Measurements from ENCODE around the gene PPP2R2C. TPM values are rescaled to one million over a fixed set of nuclear protein-coding genes. Genes with fewer than 3 reads are reported as not detected.

The PPP2R2C gene
- total RNA-seq, 1 donor from 2014 or later, result 2.2 TPM

DNA sequence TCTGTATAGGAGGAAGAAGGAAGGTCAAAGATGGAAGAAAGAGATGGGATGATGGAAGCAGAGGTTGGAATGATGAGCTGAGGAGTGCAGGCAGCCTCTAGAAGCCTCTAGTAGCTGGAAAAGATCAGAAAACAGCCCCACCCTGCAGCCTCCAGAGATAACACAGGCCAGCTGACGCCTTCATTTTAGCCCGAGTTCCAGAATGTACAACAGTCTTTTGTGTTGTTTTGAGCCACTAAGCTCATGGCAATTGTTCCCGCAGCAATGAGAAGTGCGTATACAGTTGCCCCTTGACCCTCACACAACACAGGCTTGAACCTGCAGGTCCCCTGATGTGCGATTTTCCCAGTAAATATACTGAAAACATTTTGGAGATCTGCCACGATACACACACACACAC, 130.7 kb downstream of the PPP2R2C start:
- no peak for DNase-seq (ENCODE audit: low spot score in 2 of 2)
- TF ChIP-seq, protein P1, sequence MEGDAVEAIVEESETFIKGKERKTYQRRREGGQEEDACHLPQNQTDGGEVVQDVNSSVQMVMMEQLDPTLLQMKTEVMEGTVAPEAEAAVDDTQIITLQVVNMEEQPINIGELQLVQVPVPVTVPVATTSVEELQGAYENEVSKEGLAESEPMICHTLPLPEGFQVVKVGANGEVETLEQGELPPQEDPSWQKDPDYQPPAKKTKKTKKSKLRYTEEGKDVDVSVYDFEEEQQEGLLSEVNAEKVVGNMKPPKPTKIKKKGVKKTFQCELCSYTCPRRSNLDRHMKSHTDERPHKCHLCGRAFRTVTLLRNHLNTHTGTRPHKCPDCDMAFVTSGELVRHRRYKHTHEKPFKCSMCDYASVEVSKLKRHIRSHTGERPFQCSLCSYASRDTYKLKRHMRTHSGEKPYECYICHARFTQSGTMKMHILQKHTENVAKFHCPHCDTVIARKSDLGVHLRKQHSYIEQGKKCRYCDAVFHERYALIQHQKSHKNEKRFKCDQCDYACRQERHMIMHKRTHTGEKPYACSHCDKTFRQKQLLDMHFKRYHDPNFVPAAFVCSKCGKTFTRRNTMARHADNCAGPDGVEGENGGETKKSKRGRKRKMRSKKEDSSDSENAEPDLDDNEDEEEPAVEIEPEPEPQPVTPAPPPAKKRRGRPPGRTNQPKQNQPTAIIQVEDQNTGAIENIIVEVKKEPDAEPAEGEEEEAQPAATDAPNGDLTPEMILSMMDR (IDR thresholded peaks at IDR 0.05), result no peak
- no peaks in the 10 kb centered on the region for H3K27me3 ChIP-seq
- H3K27ac ChIP-seq, result no peak overlapping the region
- intact Hi-C loops (cut with DNase I), result no loop called here
- H3K36me3 ChIP-seq, result no peaks in the 10 kb centered on the region
- no peak overlapping the region for H3K4me3 ChIP-seq
- H3K4me1 ChIP-seq, result no peaks in the 10 kb centered on the region
- H3K9me3 ChIP-seq, result no peaks in the 10 kb centered on the region

DNA sequence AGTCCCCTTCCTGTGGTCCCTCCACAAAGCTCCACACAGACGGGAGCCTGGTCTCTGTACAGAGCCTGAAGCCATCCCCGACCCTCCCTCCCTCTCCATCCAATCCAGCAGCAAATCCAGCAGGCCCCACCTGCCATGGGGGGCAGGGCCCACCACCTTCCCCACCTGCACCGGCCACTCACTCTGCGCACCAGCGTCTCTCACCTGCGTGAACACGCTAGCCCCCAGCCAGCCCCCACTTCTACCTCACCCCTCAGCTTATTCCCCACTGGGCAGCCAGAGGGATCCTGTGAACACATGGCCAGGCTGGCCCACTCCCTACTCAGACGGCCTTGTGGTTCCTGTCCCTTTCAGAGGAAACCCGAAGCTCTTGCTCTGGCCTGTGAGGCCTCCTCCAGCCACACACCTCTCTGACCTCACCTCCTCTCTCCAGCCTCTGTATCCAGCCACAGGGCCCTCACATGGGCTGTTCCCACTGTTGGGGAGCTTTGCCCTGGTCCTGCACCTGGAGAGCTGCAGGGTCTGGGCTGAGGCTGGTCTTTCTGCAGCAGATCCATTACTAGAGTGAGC, 131.9 kb downstream of the PPP2R2C start:
- H3K9me3 ChIP-seq, result no peaks in the 10 kb centered on the region
- H3K27ac ChIP-seq, result no peak overlapping the region
- H3K36me3 ChIP-seq, result no peaks in the 10 kb centered on the region
- H3K4me1 ChIP-seq, result no peaks in the 10 kb centered on the region
- TF ChIP-seq, protein P1 (IDR thresholded peaks at IDR 0.05), result no peak
- intact Hi-C loops (cut with DNase I), result no loop called here
- H3K27me3 ChIP-seq, result no peaks in the 10 kb centered on the region
- no peak overlapping the region for H3K4me3 ChIP-seq
- no peak for DNase-seq (ENCODE audit: low spot score in 2 of 2)

DNA sequence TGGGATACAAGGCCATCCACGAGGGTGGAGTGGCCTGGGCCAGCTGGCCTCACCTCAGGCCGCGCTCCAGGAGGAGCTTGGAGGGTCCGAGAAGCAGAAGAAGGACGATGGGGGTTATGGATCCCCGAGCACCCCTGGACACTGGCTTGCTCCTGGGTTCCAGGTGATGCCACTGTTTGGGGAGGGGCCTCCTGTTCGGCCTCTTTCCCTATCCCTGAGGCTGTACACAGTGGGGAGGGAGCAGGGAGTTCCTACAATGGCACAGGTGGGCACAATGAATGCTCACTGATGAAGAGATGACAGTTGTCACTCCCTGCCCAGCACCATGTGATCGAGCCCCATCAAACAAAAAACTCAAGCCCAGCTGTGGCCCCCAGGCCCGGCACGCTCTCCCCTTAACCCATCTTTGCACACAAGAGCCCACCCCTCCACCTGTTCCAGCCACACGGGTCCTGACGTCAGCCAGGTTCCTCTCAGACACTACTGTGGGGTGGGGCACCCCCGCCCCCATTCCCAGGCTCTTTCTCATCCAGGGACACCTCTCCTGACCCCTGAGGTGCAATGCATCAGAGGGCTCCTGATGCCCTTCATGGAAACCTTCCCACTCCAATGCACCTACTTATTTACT, 132.5 kb downstream of the PPP2R2C start:
- intact Hi-C loops (cut with DNase I), result no loop called here
- no peak overlapping the region for H3K4me3 ChIP-seq
- no peaks in the 10 kb centered on the region for H3K9me3 ChIP-seq
- H3K36me3 ChIP-seq, result no peaks in the 10 kb centered on the region
- H3K27ac ChIP-seq, result no peak overlapping the region
- no peaks in the 10 kb centered on the region for H3K27me3 ChIP-seq
- TF ChIP-seq, protein P1 (IDR thresholded peaks at IDR 0.05), result no peak
- no peaks in the 10 kb centered on the region for H3K4me1 ChIP-seq
- no peak for DNase-seq (ENCODE audit: low spot score in 2 of 2)

DNA sequence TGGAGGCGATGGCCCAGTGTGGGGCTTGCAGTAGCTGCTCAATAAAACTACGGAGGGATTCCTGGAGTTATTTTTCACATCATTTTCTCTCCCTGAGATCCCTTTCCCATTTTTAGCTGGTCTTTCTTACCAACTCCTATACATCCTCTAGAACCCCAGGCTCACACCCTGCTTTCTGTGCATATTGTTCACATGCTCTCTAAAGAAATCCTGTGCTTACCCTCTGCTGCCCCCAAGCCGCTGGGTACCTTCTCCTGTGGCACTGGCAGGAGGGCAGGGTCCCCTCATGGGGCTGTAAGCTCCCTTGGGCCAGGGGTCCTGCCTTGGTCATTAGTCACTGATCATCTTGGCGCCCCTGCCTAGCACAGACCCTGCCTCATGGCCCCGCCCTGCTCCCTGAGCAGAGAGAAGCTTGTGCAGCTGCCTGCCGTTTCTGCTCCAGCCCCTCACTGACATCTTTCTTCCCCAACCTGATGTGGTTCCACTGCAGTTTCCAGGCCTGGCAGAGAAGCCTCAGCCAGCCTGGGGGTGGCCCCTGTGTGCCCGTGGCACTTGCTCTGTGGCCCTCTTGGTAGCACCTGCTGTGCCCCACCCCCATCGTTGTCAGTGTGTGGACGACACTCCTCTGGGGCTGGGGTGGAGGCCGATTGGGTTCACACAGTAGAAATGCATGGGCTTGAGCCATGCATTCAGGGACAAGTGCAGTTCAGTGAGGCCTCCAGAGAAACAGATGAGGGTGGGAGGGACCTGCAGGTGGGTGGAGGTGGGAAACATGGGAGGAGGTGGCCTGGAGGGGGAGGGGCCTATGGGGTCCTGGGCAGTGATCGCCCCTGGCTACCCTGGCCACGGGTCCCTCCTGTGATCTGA, 133.2 kb downstream of the PPP2R2C start:
- H3K27me3 ChIP-seq, result no peaks in the 10 kb centered on the region
- intact Hi-C loops (cut with DNase I), result no loop called here
- TF ChIP-seq, protein P1 (IDR thresholded peaks at IDR 0.05), result no peak
- no peak overlapping the region for H3K4me3 ChIP-seq
- DNase-seq (ENCODE audit: low spot score in 2 of 2), result no peak
- H3K27ac ChIP-seq, result no peak overlapping the region
- no peaks in the 10 kb centered on the region for H3K36me3 ChIP-seq
- no peaks in the 10 kb centered on the region for H3K9me3 ChIP-seq
- H3K4me1 ChIP-seq, result no peaks in the 10 kb centered on the region

DNA sequence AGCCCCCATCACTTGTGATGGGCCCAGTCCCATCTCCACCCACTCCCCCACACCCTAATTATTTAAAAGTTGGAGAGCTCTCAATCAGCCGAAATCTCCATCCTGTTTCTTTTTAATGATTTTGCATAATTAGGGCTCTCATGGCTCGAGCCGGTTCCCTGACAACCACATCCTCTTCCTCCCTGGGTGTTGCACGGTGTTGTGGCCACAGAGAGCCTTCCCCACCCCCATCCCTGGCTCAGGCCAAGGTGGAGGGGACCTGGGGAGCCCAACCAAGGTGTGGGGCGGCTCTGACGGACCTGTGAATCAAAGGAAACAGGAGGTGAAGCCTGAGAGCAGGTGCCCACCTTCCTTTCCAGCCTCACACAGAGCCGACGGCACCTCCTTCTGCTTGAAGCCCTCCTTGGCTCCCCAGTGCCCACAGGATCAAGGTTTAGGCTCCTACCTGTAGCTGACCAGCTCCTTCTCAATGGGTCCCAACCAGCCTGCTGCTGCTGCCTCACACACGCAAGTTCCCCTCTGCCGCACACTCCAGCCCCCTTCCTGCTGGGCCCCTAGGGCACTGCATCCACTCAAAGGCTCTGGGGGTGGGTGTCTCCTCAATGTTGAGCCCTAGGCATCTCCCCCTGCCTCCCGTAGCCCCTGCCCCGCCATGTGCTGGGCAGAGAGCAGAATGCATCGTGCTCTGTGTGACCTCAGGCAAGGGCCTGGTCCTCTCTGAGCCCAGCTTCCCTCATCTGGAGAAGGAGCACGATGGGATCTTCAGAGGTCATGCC, 134.1 kb downstream of the PPP2R2C start:
- H3K27me3 ChIP-seq, result no peaks in the 10 kb centered on the region
- H3K4me3 ChIP-seq, result no peak overlapping the region
- DNase-seq (ENCODE audit: low spot score in 2 of 2), result no peak

More for the DNA sequence above, 134.1 kb downstream of the PPP2R2C start:
- Histone ChIP-seq H3K9me3 (no peaks in the 10 kb centered on the region), H3K4me1 (no peaks in the 10 kb centered on the region), H3K36me3 (no peaks in the 10 kb centered on the region), H3K27ac (no peak overlapping the region)
- TF ChIP-seq, protein P1 (IDR thresholded peaks at IDR 0.05), result no peak
- intact Hi-C loops (cut with DNase I), result no loop called here

Data from ascending aorta (tissue), 2 donors.